ENCODE data around the gene ERCC1. TPM values are rescaled to one million over a fixed set of nuclear protein-coding genes. Genes with fewer than 3 reads are reported as not detected.

The ERCC1 gene
- total RNA-seq = 69.3 and 73.0 TPM in 2 replicates

GRCh38 chr19:45423589-45424190, at the start of gene ERCC1:
Gene ERCC1, minus strand, starts transcription at chr19:45423917. Its CDS starts 543 bp downstream, at chr19:45423374.

GRCh38 chr19:45467456-45468158, 43.9 kb upstream of the ERCC1 start, which contains the start of gene FOSB:
Gene FOSB, plus strand, starts transcription at chr19:45467996. Its CDS starts 591 bp downstream, at chr19:45468587.

DNA sequence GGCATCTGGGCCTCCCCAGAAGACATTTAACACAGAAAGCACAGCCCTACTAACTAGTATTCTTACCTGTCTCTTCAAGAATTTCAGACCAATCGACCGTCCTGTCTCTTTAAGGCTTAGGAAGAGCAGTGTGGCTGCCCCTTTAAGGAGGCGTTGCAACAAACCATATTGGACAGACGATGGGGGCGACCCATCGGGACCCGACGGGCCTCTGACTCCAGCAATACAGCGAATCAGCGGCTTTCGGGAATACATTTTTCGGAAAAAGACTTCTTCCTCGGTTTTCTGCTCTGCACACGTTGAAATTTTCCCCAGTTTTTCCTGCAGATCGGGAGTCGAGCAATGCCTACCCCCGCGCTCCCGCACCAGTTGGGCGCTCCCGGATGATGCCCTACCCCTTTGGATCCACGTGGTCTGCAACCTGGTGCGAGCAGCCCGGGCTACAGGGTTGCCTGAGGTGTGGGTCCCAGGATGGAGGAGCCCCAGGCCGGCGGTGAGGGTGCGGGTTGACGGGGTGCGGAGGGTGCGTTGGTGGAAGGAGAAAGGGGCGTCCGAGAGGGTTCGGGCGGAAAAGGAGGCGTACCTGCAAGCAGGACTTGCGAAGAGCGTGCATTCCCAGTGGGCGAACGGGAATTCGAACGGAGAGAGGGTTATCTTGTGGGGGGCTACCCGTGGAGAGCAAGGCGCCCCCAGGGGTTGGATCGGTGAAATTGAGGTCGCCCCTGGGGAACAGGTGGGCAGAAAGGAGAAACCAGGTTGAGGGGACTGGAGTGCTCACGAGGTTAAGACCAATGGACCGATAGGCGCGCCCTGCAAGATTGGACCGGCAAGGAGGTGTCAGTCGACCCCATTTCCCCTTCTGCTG, 17.3 kb downstream of the ERCC1 start, which contains the start of gene POLR1G:
Gene POLR1G (plus strand): TSS at position 419 of the 865 bp plus-strand sequence. CDS start 53 bp downstream, at position 472.

GRCh38 chr19:45404557-45405434, 18.9 kb downstream of the ERCC1 start, which contains the start of gene PPP1R13L:
Gene PPP1R13L, minus strand, starts transcription at chr19:45405069. Its CDS starts 6,751 bp downstream, at chr19:45398318.

DNA sequence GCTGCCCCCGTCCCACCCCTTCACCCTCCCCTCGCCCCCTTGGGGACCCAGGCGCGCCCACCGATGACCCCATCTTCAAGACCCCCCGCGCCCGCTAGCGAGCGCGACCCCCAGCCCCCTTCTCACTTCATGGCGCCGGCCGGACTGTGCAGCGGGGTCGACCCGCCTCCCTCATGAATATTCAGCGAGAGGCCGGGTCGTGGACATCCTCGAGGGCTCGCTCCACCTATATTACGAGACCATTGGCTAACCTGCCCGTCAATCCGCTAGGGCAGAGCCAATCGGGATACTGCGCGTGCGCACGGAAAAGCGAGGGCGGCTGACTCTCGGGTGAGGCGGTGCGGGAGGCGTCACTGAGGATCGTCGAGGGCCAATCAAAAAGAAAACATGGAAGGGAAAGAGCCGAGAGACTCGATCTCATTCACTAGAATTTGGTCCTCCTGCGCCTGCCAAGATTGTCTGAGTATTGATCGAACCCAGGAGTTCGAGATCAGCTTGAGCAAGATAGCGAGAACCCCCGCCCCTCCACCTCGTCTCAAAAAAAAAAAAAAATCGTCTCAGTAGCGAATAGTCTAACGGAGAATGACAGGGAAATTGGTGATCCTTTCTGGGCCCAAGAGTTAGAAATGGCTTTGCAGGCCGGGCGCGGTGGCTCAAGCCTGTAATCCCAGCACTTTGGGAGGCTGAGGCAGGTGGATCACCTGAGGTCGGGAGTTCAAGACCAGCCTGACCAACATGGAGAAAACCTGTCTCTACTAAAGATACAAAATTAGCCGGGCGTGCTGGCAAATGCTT, 53.1 kb downstream of the ERCC1 start, which contains the start of gene ERCC2:
Gene ERCC2 (minus strand): TSS at position 164 of the 795 bp plus-strand sequence. CDS start 33 bp downstream, at position 131.

Small RNA genes lying within 50 kb of the gene (small RNA-seq; reads per million reads assigned to genes)
- not detected for gene MIR6088

Other genes starting within 250 kb of the ERCC1 start
- gene TRAPPC6A, start 245.7 kb downstream of the ERCC1 start, total RNA-seq = 9.9 and 27.5 TPM in 2 replicates
- gene BLOC1S3, start 245.1 kb downstream of the ERCC1 start, total RNA-seq = 5.9 and 6.8 TPM in 2 replicates
- gene EXOC3L2, start 178.5 kb downstream of the ERCC1 start, total RNA-seq = 0.11 TPM in 1 of 2 replicates, not detected in the other
- gene MARK4, start 172.6 kb downstream of the ERCC1 start, total RNA-seq = 8.9 and 18.1 TPM in 2 replicates
- gene CKM, start 101.0 kb downstream of the ERCC1 start, total RNA-seq = not detected in 2 replicates
- gene KLC3, start 83.2 kb downstream of the ERCC1 start, total RNA-seq = 33.4 and 39.1 TPM in 2 replicates
- gene ERCC2, start 53.3 kb downstream of the ERCC1 start, total RNA-seq = 14.5 and 17.9 TPM in 2 replicates
- 44.8 and 61.1 TPM in 2 replicates for gene PPP1R13L, start 18.8 kb downstream of the ERCC1 start, total RNA-seq
- 2.4 and 2.8 TPM in 2 replicates for gene POLR1G, start 17.3 kb downstream of the ERCC1 start, total RNA-seq
- gene FOSB, start 44.1 kb upstream of the ERCC1 start, total RNA-seq = 32.8 and 86.4 TPM in 2 replicates
- gene RTN2, start 73.1 kb upstream of the ERCC1 start, total RNA-seq = 10.6 and 17.7 TPM in 2 replicates
- 1.1 and 2.0 TPM in 2 replicates for gene PPM1N, start 74.5 kb upstream of the ERCC1 start, total RNA-seq
- 78.9 and 123 TPM in 2 replicates for gene VASP, start 83.6 kb upstream of the ERCC1 start, total RNA-seq
- 11.8 and 23.4 TPM in 2 replicates for gene OPA3, start 160.9 kb upstream of the ERCC1 start, total RNA-seq
- gene GPR4, start 178.3 kb upstream of the ERCC1 start, total RNA-seq = not detected in 2 replicates
- gene EML2, start 215.5 kb upstream of the ERCC1 start, total RNA-seq = 36.1 and 41.2 TPM in 2 replicates
- gene GIPR, start 244.3 kb upstream of the ERCC1 start, total RNA-seq = 3.9 and 4.3 TPM in 2 replicates

Data from placental epithelial cell (primary cell).